Endothelial cell of umbilical vein (primary cell): ENCODE measurements around the gene ARHGEF12. TPM values are rescaled to one million over a fixed set of nuclear protein-coding genes. Genes with fewer than 3 reads are reported as not detected.

Experiments used
- BruUV-seq: library from RNA; stranded (reverse); fragments of 400-500 nt; replicated peaks from 2 replicates; lab custom pipeline; 2021; lab: Mats Ljungman, UMichigan
- CTCF ChIA-PET: fragments of 300-600, 350-600 bp; sonication (Branson Sonifier 250); formaldehyde crosslinking; loops from one replicate; lab custom pipeline; 2021; ENCODE audit warnings: antibody characterized with exemption, inconsistent platforms; lab: Charles Lee
- POLR2A ChIA-PET: fragments of 300-600, 350-600 bp; sonication (Branson Sonifier 250); formaldehyde crosslinking; loops from one replicate; lab custom pipeline; 2021; ENCODE audit warnings: antibody characterized with exemption, inconsistent platforms; lab: Charles Lee
- DNase-seq: peaks from one replicate; pipeline ENCODE4 v3.0.0-alpha.2; 2011; ENCODE audit warnings: low read depth, low spot score
- FAIRE-seq: peaks from 2 replicates; lab custom pipeline; 2011; peaks lifted over from hg19 to GRCh38; lab: Jason Lieb, UNC
- H2AFZ ChIP-seq: 2 replicates; pipeline ENCODE4 v1.6.0; 2012; ENCODE audit warnings: low read depth, low read length, control low read depth, inconsistent platforms
- H3K27ac ChIP-seq: 2 replicates; pipeline ENCODE4 v1.5.1; 2011; ENCODE audit warnings: low read depth, mild to moderate bottlenecking, control low read depth, low read length, moderate library complexity; ENCODE audit not compliant: insufficient read depth
- H3K27me3 ChIP-seq, 2 experiments: 2 replicates each; pipeline versions ENCODE4 v1.6.0 to v1.6.1; 2011; ENCODE audit warnings: low read length in 2 of 2, mixed read lengths in 1 of 2; ENCODE audit not compliant: control insufficient read depth in 2 of 2, insufficient read depth in 2 of 2
- H3K36me3 ChIP-seq, 2 experiments: 2 replicates in 1 of 2; 3 replicates in 1 of 2; pipeline ENCODE4 v1.5.1; 2011; ENCODE audit warnings: low read length in 2 of 2, mild to moderate bottlenecking in 1 of 2, moderate library complexity in 1 of 2; ENCODE audit not compliant: control insufficient read depth in 2 of 2, insufficient read depth in 2 of 2; ENCODE audit errors: extremely low read depth in 1 of 2
- H3K4me1 ChIP-seq: 3 replicates; pipeline ENCODE4 v1.5.1; 2011; ENCODE audit warnings: mild to moderate bottlenecking, low read length; ENCODE audit not compliant: control insufficient read depth, insufficient read depth; ENCODE audit errors: extremely low read depth
- H3K4me2 ChIP-seq: 2 replicates; pipeline ENCODE4 v1.6.1; 2011; ENCODE audit warnings: low read length, control low read depth, mixed read lengths; ENCODE audit not compliant: insufficient read depth
- H3K4me3 ChIP-seq, 3 experiments: fragments of 200-600 bp in 1 of 3; sonication (generic), shearing (Covaris generic) in 1 of 3; replicated peaks in 1 of 3; 2 replicates each; pipeline ENCODE4 v1.5.1; 2011 to 2016; ENCODE audit warnings: control low read depth in 3 of 3, low read length in 3 of 3, mild to moderate bottlenecking in 2 of 3, inconsistent platforms in 1 of 3, low read depth in 1 of 3, moderate library complexity in 1 of 3; ENCODE audit not compliant: insufficient read depth in 1 of 3
- H3K79me2 ChIP-seq: 2 replicates; pipeline ENCODE4 v1.6.0; 2012; ENCODE audit warnings: low read length, inconsistent platforms; ENCODE audit not compliant: control insufficient read depth, insufficient read depth
- H3K9ac ChIP-seq: replicated peaks from 2 replicates; pipeline ENCODE3; 2011; ENCODE audit warnings: low read length, control low read depth; ENCODE audit not compliant: insufficient read depth; ENCODE audit errors: extremely low read depth
- H3K9me1 ChIP-seq: replicated peaks from 3 replicates; pipeline ENCODE4 v1.6.0; 2011; ENCODE audit warnings: mild to moderate bottlenecking, low read length; ENCODE audit not compliant: control insufficient read depth, insufficient read depth; ENCODE audit errors: extremely low read depth
- H3K9me3 ChIP-seq: replicated peaks from 2 replicates; pipeline ENCODE4 v1.5.1; 2012; ENCODE audit warnings: low read length, inconsistent platforms; ENCODE audit not compliant: control insufficient read depth, insufficient read depth
- H4K20me1 ChIP-seq: replicated peaks from 2 replicates; pipeline ENCODE3; 2011; ENCODE audit warnings: mild to moderate bottlenecking, low read length; ENCODE audit not compliant: control insufficient read depth, insufficient read depth; ENCODE audit errors: extremely low read depth
- CTCF ChIP-seq, 2 donors: IDR thresholded peaks; 1 replicate in 1 of 2; 2 replicates in 1 of 2; pipeline ENCODE4 v1.5.1; 2011; ENCODE audit warnings: low read length in 2 of 2, mild to moderate bottlenecking in 2 of 2, moderate library complexity in 2 of 2, control low read depth in 1 of 2, inconsistent platforms in 1 of 2, low read depth in 1 of 2; ENCODE audit not compliant: insufficient read depth in 1 of 2; ENCODE audit errors: extremely low read depth in 1 of 2
- EZH2 ChIP-seq: IDR thresholded peaks from 2 replicates; pipeline ENCODE4 v1.6.1; 2012; ENCODE audit warnings: borderline replicate concordance, low read depth, mild to moderate bottlenecking, moderate library complexity, low read length, inconsistent platforms; ENCODE audit not compliant: severe bottlenecking
- FOS ChIP-seq: IDR thresholded peaks from 2 replicates; pipeline ENCODE4 v1.6.1; 2011; ENCODE audit warnings: mild to moderate bottlenecking, low read length, moderate library complexity, borderline replicate concordance; ENCODE audit not compliant: insufficient read depth
- GATA2 ChIP-seq: IDR thresholded peaks from 2 replicates; pipeline ENCODE4 v1.7.0; 2011; ENCODE audit warnings: low read depth, mild to moderate bottlenecking, moderate library complexity, mixed read lengths, low read length; ENCODE audit not compliant: insufficient read length, insufficient read depth
- JUN ChIP-seq: IDR thresholded peaks from 2 replicates; pipeline ENCODE4 v1.6.1; 2011; ENCODE audit warnings: borderline replicate concordance, low read depth; ENCODE audit not compliant: insufficient read length, insufficient read depth
- MAX ChIP-seq: IDR thresholded peaks from 2 replicates; pipeline ENCODE4 v1.6.1; 2011; ENCODE audit not compliant: insufficient read depth, insufficient read length
- MYC ChIP-seq: IDR thresholded peaks from one replicate; pipeline ENCODE4 v1.6.1; 2011; ENCODE audit warnings: mild to moderate bottlenecking, low read depth, low read length
- POLR2A ChIP-seq: IDR thresholded peaks from 2 replicates; pipeline ENCODE4 v1.6.1; 2012; ENCODE audit warnings: low read depth, mild to moderate bottlenecking, control low read depth, low read length
- POLR2AphosphoS5 ChIP-seq: IDR thresholded peaks from 2 replicates; pipeline ENCODE4 v1.6.1; 2012; ENCODE audit warnings: low read depth, mild to moderate bottlenecking, control low read depth, low read length, moderate library complexity; ENCODE audit not compliant: insufficient read depth
- dilution Hi-C: fragments of 300-500 bp; cut with MboI; formaldehyde crosslinking; loops from one replicate; pipeline ENCODE4 v1.15.0; 2019; ENCODE audit warnings: low sequenced_read_pairs; ENCODE audit not compliant: extremely low pct_ligation_motif_present
- intact Hi-C: fragments of 100-400 bp; cut with micrococcal nuclease; formaldehyde crosslinking; loops from one replicate; pipeline ENCODE4 v1.10.0; 2022
- polyA plus RNA-seq, 4 experiments: library from polyadenylated mRNA; depleted of rRNA in 3 of 4; stranded (reverse) in 3 of 4; unstranded in 1 of 4; fragments of >200 nt; gene quantifications; 2 replicates each; pipeline versions ENCODE4 v1.2.1 to v1.2.3, GENCODE V29; 2011 to 2012; ENCODE audit warnings: missing spikeins in 1 of 4
- total RNA-seq: library from RNA; stranded (reverse); gene quantifications from 2 replicates; pipeline ENCODE4 v1.2.3, GENCODE V29; 2021

ARHGEF12 gene
- total and polyA plus RNA-seq, 2 donors (not counting 3 experiments of a cell fraction or from before 2014, with no cell fraction given), result 20.9 to 125 TPM

- no TSS peak for BruUV-seq
- Histone ChIP-seq H2AFZ (no peak overlapping the region), H3K4me3 (no peak overlapping the region), H3K27me3 (no peaks in the 10 kb centered on the region), H3K27ac (no peak overlapping the region), H4K20me1 (no peaks in the 10 kb centered on the region), H3K9me1 (no peaks in the 10 kb centered on the region), H3K4me2 (no peak overlapping the region), H3K79me2 (no peaks in the 10 kb centered on the region), H3K9me3 (no peaks in the 10 kb centered on the region), H3K9ac (no peak overlapping the region), H3K36me3 (no peaks in the 10 kb centered on the region), H3K4me1 (no peaks in the 10 kb centered on the region)
- TF ChIP-seq MYC (no peak), GATA2 (no peak), MAX (no peak), JUN (no peak), POLR2AphosphoS5 (no peak), POLR2A (no peak), CTCF (IDR thresholded peaks at IDR 0.05; ENCODE audit: extremely low read depth in 1 of 2, insufficient read depth in 1 of 2, low read depth in 1 of 2, low read length in 2 of 2) (no peak), EZH2 (no peak), FOS (no peak)
- FAIRE-seq, result no peak
- intact Hi-C loops, result no loop called here
- dilution Hi-C loops, result no loop called here
- ChIA-PET POLR2A (no interaction called here), CTCF (interaction anchor here (1.2 to 2.3 kb wide), 2 partner anchors 27 to 191 kb away, joined by 3 to 5 read pairs; no protein-coding TSS in a partner anchor)
- no peak for DNase-seq
Measured at GRCh38 chr11:120494595-120494994, 158.4 kb downstream of the ARHGEF12 start.
